Progenitor cell of endocrine pancreas (in vitro differentiated cells): ENCODE results near the gene SPOCK2. TPM values are rescaled to one million over a fixed set of nuclear protein-coding genes. Genes with fewer than 3 reads are reported as not detected.
"Not testable (repeated sequence)": the region's sequence is repeated elsewhere in the genome, so short reads cannot be mapped to it uniquely, and the experiment has no call there.

Experiments used
- DNase-seq: peaks from one replicate; pipeline ENCODE4 v3.0.0; 2021; ENCODE audit warnings: low spot score; ENCODE audit not compliant: unreplicated experiment
- H3K27ac Mint-ChIP-seq: 2 replicates; pipeline ENCODE4 v1.8.0; 2021; ENCODE audit warnings: mild to moderate bottlenecking, moderate library complexity, mixed read lengths
- H3K27me3 Mint-ChIP-seq: 2 replicates; pipeline ENCODE4 v1.8.0; 2021; ENCODE audit warnings: mixed read lengths
- H3K36me3 Mint-ChIP-seq: 2 replicates; pipeline ENCODE4 v1.8.0; 2022; ENCODE audit warnings: mixed read lengths; ENCODE audit not compliant: insufficient read depth
- H3K4me1 Mint-ChIP-seq: 2 replicates; pipeline ENCODE4 v1.8.0; 2021; ENCODE audit warnings: low read depth, mixed read lengths
- H3K4me3 Mint-ChIP-seq: 2 replicates; pipeline ENCODE4 v1.8.0; 2021; ENCODE audit warnings: low read depth, mild to moderate bottlenecking, moderate library complexity, mixed read lengths
- H3K9me3 Mint-ChIP-seq: 2 replicates; pipeline ENCODE4 v1.8.0; 2021; ENCODE audit warnings: low read depth, mixed read lengths
- CTCF ChIP-seq: fragments of 200-600 bp; sonication (generic); IDR thresholded peaks from one replicate; pipeline ENCODE4 v1.5.0; 2021; ENCODE audit warnings: antibody characterized with exemption, mild to moderate bottlenecking; ENCODE audit not compliant: unreplicated experiment
- total RNA-seq: library from RNA; stranded (reverse); gene quantifications from 2 replicates; pipeline ENCODE4 v1.2.1, GENCODE V29; 2021

SPOCK2 gene
- total RNA-seq, 1 donor from 2014 or later = 47.7 TPM

- Mint-ChIP-seq H3K4me1 (peaks cover 45% of the 10 kb centered on the region), H3K27ac (no peak overlapping the region), H3K36me3 (no peaks in the 10 kb centered on the region), H3K4me3 (no peak overlapping the region), H3K27me3 (no peaks in the 10 kb centered on the region), H3K9me3 (no peaks in the 10 kb centered on the region)
- TF ChIP-seq CTCF = no peak
- DNase-seq = no peak
Observed at GRCh38 chr10:72034761-72035160, 53.6 kb downstream of the SPOCK2 start.

DNA sequence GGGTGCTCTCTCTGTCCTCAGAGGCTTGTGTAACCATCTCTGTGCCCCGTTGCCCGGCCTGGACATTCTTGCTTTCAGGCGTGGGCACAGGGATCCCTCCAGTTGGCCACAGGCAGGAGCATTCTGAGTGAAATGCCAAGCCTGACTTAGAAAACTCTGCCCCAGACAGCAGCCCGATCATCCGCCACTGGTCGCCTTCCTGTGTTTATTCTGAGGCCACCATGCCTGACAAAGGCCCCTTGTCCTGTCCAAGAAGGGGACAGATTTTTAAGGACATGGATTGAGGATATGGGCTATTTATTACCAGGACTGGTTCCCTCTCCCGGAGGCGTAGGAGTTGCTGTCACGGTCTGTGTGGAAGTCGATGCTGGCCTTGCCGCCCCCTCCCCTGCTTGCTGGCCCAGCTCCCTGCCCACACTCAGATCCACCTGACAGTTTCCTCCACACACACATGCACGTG lies 54.3 kb downstream of the SPOCK2 start:
- H3K4me1 Mint-ChIP-seq = peaks cover 43% of the 10 kb centered on the region
- TF ChIP-seq CTCF = no peak
- H3K36me3 Mint-ChIP-seq = no peaks in the 10 kb centered on the region
- no peak overlapping the region for H3K4me3 Mint-ChIP-seq
- no peaks in the 10 kb centered on the region for H3K9me3 Mint-ChIP-seq
- no peak for DNase-seq
- H3K27me3 Mint-ChIP-seq = no peaks in the 10 kb centered on the region
- peak overlapping the region; percentile 66 for H3K27ac Mint-ChIP-seq

GRCh38 chr10:72032409-72033162 lies 55.8 kb downstream of the SPOCK2 start:
- Mint-ChIP-seq H3K4me1 (peaks cover 33% of the 10 kb centered on the region), H3K27ac (peak overlapping the region; percentile 64)
- H3K27me3 Mint-ChIP-seq, H3K9me3 Mint-ChIP-seq, H3K36me3 Mint-ChIP-seq, DNase-seq, H3K4me3 Mint-ChIP-seq: not testable (repeated sequence)

GRCh38 chr10:72031706-72032105 lies 56.6 kb downstream of the SPOCK2 start:
- Mint-ChIP-seq H3K4me3 (no peak overlapping the region), H3K27ac (no peak overlapping the region), H3K27me3 (no peaks in the 10 kb centered on the region), H3K9me3 (no peaks in the 10 kb centered on the region), H3K36me3 (no peaks in the 10 kb centered on the region), H3K4me1 (peaks cover 31% of the 10 kb centered on the region)
- no peak for TF ChIP-seq CTCF
- DNase-seq = no peak

GRCh38 chr10:72030762-72031543 lies 57.4 kb downstream of the SPOCK2 start:
- Mint-ChIP-seq H3K9me3 (no peaks in the 10 kb centered on the region), H3K27ac (peak overlapping the region; percentile 91), H3K27me3 (no peaks in the 10 kb centered on the region), H3K4me1 (peaks cover 34% of the 10 kb centered on the region), H3K36me3 (no peaks in the 10 kb centered on the region), H3K4me3 (no peak overlapping the region)
- peak; percentile 26 for DNase-seq
- no peak for TF ChIP-seq CTCF
